ENCODE data around the gene PITPNM3. TPM values are rescaled to one million over a fixed set of nuclear protein-coding genes. Genes with fewer than 3 reads are reported as not detected.

The PITPNM3 gene
- total RNA-seq, 2 experiments from 2014 or later: 0.64 to 0.77 TPM

DNA sequence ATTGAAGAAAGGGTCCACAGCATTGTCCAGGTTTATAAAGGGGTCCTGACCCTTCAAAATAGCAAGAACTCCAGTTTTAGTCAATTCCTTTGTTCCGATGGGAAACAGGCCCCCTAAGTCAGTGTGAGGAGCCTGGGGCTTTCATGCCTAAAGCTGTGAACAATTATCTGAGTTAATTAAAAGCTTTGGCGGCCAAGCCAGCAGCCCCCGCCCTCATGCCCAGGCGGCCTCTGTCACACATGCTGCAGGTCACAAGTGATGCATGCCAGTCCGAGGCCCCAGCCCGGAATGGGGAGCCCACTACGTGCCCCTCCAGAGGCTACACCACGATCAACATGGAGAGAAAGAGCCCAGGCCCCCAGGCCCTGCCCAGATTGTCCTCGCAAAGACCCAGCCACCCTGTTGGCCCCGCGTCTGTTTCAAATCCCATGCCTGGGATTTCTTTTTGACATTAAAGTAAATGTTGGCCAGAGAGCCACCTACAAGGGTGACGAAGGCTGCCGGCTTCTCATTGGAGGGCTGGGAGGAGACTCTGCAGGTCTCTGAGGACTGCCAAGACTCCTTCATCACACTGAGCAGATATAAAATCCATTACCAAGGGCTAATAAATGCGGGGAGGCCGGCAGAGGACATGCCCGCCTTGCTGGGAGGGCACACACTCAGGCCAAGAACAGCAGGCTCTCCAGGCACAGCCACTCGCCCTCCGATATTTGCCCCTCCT is 14.5 kb upstream of the PITPNM3 start:
- H3K4me1 Mint-ChIP-seq: peaks cover 13% of the 10 kb centered on the region
- no peak for ATAC-seq (ENCODE audit: low read depth)

DNA sequence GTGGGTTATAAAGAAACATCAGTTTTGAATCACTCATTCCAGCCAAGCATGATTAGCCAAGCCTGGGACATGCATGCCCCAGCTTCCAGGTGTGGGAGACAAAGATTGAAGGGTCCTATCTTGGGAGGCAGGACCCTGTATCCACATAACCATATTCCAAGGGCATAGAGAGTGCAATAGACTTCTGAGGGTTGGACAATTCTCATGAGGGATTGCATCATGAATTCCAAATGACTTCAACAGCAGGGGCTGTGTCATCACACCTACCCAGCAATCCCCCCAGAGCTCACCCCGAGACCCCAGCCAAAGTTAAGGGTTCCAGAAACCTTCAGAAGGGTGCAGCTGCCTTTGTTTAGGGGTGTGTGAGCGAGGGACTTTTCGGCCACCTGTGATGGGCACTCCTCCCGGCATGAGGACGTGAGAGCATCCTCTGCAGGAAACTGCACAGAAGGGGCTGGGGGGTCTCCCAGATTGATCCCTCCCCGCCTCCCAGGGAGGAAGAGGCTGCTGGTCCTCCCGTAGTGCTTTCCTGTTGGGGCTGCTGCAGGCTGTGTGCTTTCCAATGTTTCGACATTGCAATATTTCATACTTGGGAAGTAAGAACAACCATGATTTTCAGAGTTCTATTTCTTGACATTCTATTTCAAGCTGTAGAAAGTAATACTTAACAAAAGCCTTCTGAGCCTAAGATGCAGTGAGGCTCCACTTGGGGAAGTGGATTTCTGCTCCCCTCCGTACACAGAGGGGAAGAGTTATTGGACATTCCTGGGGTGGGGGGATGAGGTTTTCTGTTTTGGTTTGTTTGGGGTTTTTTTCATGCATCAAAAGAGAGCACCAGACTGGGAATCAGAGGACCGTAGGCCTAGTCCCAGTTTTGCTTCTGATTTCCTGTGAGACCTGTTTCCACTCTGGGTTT is 13.3 kb upstream of the PITPNM3 start:
- no peak for ATAC-seq (ENCODE audit: low read depth)
- Mint-ChIP-seq H3K27ac (no peak overlapping the region), H3K4me1 (peaks cover 1% of the 10 kb centered on the region), H3K36me3 (no peaks in the 10 kb centered on the region), H3K4me3 (no peak overlapping the region), H3K27me3 (no peaks in the 10 kb centered on the region), H3K9me3 (no peaks in the 10 kb centered on the region)
- POLR2A ChIA-PET: no interaction called here
- no peak for DNase-seq

More for the DNA sequence above, 14.5 kb upstream of the PITPNM3 start:
- POLR2A ChIA-PET: no interaction called here
- DNase-seq: no peak
- Mint-ChIP-seq H3K27me3 (no peaks in the 10 kb centered on the region), H3K4me3 (no peak overlapping the region), H3K27ac (no peak overlapping the region), H3K9me3 (no peaks in the 10 kb centered on the region), H3K36me3 (peaks cover 4% of the 10 kb centered on the region)

DNA sequence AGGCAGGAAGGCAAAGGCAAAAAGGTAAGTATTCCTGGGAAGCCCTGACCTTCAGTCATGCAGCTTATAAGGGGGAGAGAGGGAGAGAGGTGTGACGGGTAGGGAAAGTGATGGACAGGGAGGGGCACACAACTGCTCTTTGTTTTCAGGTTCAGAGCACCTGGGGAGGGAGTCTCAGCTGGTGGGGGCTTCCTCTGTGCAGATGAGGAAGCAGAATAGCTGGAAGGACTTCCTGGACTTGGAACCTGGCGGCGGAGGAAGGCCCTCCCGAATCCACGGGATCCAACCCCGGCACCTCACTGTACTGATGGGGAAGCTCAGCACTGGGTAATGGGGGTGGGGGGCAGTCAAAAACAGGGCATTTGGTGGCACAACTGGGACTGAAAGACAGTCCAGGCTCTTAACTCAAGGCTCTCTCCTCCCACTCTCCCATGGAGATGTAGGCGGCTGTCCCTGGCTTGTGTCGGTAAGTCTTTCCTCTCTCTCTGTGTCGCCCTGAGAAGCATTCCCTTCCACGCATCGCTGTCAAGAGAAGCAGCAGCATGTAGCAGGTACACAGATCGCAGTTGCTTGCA is 11.9 kb upstream of the PITPNM3 start:
- H3K4me1 Mint-ChIP-seq: no peaks in the 10 kb centered on the region
- no peak overlapping the region for H3K27ac Mint-ChIP-seq
- DNase-seq (no peak), ATAC-seq (ENCODE audit: low read depth) (no peak)
- H3K36me3 Mint-ChIP-seq: no peaks in the 10 kb centered on the region
- H3K4me3 Mint-ChIP-seq: no peak overlapping the region
- H3K9me3 Mint-ChIP-seq: no peaks in the 10 kb centered on the region
- H3K27me3 Mint-ChIP-seq: peaks cover 4% of the 10 kb centered on the region
- POLR2A ChIA-PET: no interaction called here

- Mint-ChIP-seq H3K4me1 (no peaks in the 10 kb centered on the region), H3K4me3 (no peak overlapping the region), H3K9me3 (no peaks in the 10 kb centered on the region), H3K27me3 (peaks cover 4% of the 10 kb centered on the region), H3K27ac (no peak overlapping the region), H3K36me3 (no peaks in the 10 kb centered on the region)
- ATAC-seq (ENCODE audit: low read depth): no peak
- DNase-seq: no peak
- POLR2A ChIA-PET: no interaction called here
These were observed 11.3 kb upstream of the PITPNM3 start for GRCh38 chr17:6567528-6568183.

DNA sequence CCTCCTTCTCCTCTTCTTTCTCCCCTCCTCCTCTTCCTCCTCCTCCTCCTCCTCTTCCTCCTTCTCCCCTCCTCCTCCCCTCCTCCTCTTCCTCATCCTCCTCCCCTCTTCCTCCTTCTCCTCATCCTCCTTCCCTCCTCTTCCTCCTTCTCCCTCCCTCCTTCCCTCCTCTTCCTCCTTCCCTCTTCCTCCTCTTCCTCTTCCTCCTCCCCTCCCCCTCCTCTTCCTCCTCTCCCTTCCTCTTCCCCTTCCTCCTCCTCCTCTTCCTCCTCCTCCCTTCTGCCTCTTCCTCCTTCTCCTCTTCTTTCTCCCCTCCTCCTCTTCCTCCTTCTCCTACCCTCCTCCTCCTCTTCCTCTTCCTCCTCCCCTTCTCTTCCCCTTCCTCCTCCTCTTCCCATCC is 5.1 kb upstream of the PITPNM3 start:
- H3K36me3 Mint-ChIP-seq: no peaks in the 10 kb centered on the region
- peaks cover 1% of the 10 kb centered on the region for H3K4me1 Mint-ChIP-seq
- DNase-seq (no peak), ATAC-seq (ENCODE audit: low read depth) (no peak)
- H3K27ac Mint-ChIP-seq: no peak overlapping the region
- H3K4me3 Mint-ChIP-seq: no peak overlapping the region
- H3K27me3 Mint-ChIP-seq: peaks cover 28% of the 10 kb centered on the region
- H3K9me3 Mint-ChIP-seq: no peaks in the 10 kb centered on the region
- POLR2A ChIA-PET: no interaction called here

DNA sequence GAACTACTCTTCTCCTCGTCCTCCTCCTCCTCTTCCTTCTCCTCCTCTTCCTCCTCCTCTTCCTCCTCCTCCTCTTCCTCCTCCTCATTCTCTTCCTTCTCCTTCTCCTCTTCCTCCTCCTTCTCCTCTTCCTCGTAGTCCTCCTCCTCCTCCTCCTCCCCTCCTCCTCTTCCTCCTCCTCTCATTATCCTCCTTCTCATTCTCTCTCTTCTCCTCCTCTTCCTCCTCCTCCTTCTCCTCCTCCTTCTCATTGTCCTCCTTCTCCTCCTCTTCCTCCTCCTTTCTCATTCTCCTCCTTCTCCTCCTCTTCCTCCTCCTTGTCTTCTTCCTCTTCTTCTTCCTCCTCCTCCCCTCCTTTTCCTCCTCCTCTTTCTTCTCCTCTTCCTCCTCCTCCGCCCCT is 4.1 kb upstream of the PITPNM3 start:
- Mint-ChIP-seq H3K9me3 (no peaks in the 10 kb centered on the region), H3K4me3 (no peak overlapping the region), H3K4me1 (peaks cover 1% of the 10 kb centered on the region), H3K27ac (no peak overlapping the region), H3K36me3 (no peaks in the 10 kb centered on the region), H3K27me3 (peaks cover 32% of the 10 kb centered on the region)
- DNase-seq: no peak
- no peak for ATAC-seq (ENCODE audit: low read depth)
- POLR2A ChIA-PET: no interaction called here

- peaks cover 39% of the 10 kb centered on the region for H3K27me3 Mint-ChIP-seq
- no peaks in the 10 kb centered on the region for H3K9me3 Mint-ChIP-seq
- no peak overlapping the region for H3K4me3 Mint-ChIP-seq
- POLR2A ChIA-PET: no interaction called here
- H3K27ac Mint-ChIP-seq: no peak overlapping the region
- DNase-seq: no peak
- no peak for ATAC-seq (ENCODE audit: low read depth)
- H3K4me1 Mint-ChIP-seq: peaks cover 1% of the 10 kb centered on the region
- H3K36me3 Mint-ChIP-seq: no peaks in the 10 kb centered on the region
These were observed 3.4 kb upstream of the PITPNM3 start for GRCh38 chr17:6559753-6560215.

DNA sequence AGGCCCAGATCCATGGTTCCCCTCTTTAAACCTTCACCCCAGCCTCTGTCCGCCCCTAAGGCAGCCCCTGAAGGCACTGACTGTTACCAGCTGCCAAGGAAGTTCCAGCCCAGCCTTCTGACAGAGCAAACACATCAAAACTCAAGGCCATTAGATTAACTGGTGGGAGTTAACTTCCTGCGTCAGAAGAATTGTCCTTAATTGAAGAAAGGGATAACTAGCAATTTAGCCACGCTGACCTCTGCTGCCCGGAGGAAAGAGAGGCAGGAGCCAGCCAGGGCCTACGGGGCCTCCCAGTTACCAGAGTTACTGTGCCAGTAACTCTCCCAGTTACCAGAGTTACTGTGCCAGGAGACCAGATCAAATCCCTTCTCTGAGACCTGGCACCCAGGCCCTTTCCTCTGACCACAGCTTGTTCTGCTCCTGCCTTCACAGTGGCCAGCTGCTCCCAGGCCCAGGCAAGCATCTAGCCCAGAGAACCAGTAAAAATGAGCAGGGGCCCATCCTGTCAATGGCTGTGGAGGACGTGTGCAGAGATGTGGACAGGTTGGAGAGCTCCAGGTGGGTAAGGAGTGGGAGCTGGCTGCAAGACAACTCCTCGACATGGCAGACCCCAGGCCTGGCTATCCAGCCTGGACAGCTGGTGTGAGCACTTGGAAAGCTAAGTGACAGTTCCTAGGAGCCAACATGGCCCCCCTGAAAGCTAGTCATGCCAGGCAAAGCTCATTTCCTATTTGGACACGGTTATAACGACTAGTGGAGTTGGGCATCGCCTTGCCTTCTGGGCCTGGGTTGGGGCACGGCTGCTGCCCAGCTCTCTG is 2.8 kb upstream of the PITPNM3 start:
- Mint-ChIP-seq H3K27ac (no peak overlapping the region), H3K9me3 (no peaks in the 10 kb centered on the region), H3K27me3 (peaks cover 45% of the 10 kb centered on the region), H3K4me1 (peaks cover 1% of the 10 kb centered on the region), H3K4me3 (no peak overlapping the region), H3K36me3 (no peaks in the 10 kb centered on the region)
- POLR2A ChIA-PET: no interaction called here
- no peak for ATAC-seq (ENCODE audit: low read depth)
- DNase-seq: no peak

DNA sequence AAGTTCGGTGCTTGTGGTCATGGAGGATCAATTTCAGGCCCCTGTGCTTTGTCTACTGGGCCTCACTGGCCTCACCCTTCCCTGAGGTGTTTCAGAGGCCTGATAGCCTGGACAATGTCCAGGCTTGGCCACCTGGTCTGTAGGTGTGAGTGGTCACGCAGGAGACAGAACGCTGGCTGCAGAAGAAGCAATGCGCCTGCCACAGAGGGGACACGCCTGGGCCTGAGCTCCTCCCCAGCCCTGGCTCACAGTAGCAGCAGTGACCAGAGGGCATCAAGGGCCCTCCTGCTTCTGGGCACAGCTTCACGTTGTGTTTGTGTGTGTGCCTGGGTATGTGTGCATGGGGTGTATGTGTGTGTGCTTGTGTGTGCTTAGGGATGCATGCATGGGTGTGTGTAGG is 1.9 kb upstream of the PITPNM3 start:
- peaks cover 1% of the 10 kb centered on the region for H3K4me1 Mint-ChIP-seq
- no peaks in the 10 kb centered on the region for H3K9me3 Mint-ChIP-seq
- ATAC-seq (ENCODE audit: low read depth) (no peak), DNase-seq (no peak)
- POLR2A ChIA-PET: no interaction called here
- no peak overlapping the region for H3K27ac Mint-ChIP-seq
- peaks cover 50% of the 10 kb centered on the region for H3K27me3 Mint-ChIP-seq
- no peak overlapping the region for H3K4me3 Mint-ChIP-seq
- H3K36me3 Mint-ChIP-seq: no peaks in the 10 kb centered on the region

DNA sequence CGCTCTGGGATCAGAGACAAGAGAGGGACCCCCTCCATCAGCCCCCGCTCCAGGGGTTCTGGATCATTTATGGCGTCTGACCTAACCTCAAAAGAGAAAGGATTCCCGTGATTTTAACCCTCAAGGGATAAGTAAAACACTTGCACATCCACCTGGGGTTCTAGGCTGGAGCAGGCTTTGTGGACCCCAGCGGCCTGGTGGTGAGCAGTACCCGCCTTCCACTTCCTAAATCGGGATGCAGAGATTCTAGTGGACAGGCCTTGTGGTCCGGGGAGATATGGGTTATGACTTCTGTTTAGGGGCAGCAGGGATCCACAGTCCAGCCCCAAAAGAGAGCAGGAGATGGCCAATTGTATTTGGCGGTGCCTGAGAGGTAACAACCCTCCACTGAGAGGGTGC is 684 bp upstream of the PITPNM3 start:
- H3K36me3 Mint-ChIP-seq: no peaks in the 10 kb centered on the region
- peaks cover 52% of the 10 kb centered on the region for H3K27me3 Mint-ChIP-seq
- no peaks in the 10 kb centered on the region for H3K9me3 Mint-ChIP-seq
- no peak overlapping the region for H3K4me3 Mint-ChIP-seq
- peaks cover 1% of the 10 kb centered on the region for H3K4me1 Mint-ChIP-seq
- ATAC-seq (ENCODE audit: low read depth) (no peak), DNase-seq (no peak)
- POLR2A ChIA-PET: no interaction called here
- no peak overlapping the region for H3K27ac Mint-ChIP-seq

GRCh38 chr17:6555331-6556120 is 829 bp downstream of the PITPNM3 start:
- POLR2A ChIA-PET: no interaction called here
- no peak overlapping the region for H3K27ac Mint-ChIP-seq
- no peak overlapping the region for H3K4me3 Mint-ChIP-seq
- DNase-seq: no peak
- H3K4me1 Mint-ChIP-seq: peaks cover 1% of the 10 kb centered on the region
- H3K9me3 Mint-ChIP-seq: no peaks in the 10 kb centered on the region
- peaks cover 48% of the 10 kb centered on the region for H3K27me3 Mint-ChIP-seq
- no peaks in the 10 kb centered on the region for H3K36me3 Mint-ChIP-seq
- no peak for ATAC-seq (ENCODE audit: low read depth)

DNA sequence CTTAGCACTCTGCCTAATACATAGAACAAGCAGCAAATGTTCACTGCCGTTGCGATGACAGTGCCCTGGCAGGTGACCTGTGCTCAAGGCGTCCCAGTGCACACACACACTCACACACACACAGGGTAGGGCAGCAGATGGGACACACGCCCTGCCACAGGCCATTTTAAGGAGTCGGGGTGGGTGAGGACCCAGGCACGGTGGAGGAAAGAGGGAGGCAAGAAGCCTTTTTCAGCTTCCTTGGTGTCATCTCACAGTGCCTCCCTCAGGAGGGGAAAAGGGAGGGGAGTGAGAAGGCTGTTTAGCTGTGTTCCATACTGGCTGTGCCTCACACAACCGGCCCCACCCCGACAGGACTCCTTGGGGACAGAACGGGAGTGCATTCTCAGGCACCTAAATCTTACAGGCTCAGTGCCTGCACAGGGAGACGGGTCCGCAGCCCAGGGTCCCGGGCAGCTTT is 1.5 kb downstream of the PITPNM3 start:
- Mint-ChIP-seq H3K36me3 (no peaks in the 10 kb centered on the region), H3K4me3 (no peak overlapping the region), H3K27ac (no peak overlapping the region), H3K4me1 (peaks cover 1% of the 10 kb centered on the region), H3K27me3 (peaks cover 45% of the 10 kb centered on the region), H3K9me3 (no peaks in the 10 kb centered on the region)
- POLR2A ChIA-PET: no interaction called here
- ATAC-seq (ENCODE audit: low read depth): no peak
- no peak for DNase-seq
